ENCODE measurements around the gene LIN52.

Gene LIN52

DNA sequence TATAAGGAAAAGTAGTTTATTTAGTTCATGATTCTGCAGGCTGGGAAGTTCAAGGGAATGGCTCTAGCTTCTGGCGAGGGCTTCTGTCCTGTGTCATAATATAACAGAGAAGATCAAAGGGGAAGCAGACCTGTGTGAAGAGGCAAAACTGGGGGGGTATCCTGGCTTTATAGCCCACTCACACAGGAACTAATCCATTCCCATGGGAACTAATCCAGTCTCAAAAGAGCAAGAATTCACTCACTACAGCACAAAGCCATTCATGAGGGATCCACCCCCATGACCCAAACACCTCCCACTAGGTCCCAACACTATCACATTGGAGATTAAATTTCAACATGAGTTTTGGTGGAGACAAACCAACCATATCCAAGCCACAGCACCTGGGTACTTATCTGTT lies 7.4 kb upstream of the LIN52 start:
- peak overlapping the region in 1 of 3 experiments; percentile 4 for H3K27ac Mint-ChIP-seq
- no peaks in the 10 kb centered on the region for H3K4me1 Mint-ChIP-seq
- H3K9me3 Mint-ChIP-seq, result no peaks in the 10 kb centered on the region
- TF ChIP-seq, protein P1, sequence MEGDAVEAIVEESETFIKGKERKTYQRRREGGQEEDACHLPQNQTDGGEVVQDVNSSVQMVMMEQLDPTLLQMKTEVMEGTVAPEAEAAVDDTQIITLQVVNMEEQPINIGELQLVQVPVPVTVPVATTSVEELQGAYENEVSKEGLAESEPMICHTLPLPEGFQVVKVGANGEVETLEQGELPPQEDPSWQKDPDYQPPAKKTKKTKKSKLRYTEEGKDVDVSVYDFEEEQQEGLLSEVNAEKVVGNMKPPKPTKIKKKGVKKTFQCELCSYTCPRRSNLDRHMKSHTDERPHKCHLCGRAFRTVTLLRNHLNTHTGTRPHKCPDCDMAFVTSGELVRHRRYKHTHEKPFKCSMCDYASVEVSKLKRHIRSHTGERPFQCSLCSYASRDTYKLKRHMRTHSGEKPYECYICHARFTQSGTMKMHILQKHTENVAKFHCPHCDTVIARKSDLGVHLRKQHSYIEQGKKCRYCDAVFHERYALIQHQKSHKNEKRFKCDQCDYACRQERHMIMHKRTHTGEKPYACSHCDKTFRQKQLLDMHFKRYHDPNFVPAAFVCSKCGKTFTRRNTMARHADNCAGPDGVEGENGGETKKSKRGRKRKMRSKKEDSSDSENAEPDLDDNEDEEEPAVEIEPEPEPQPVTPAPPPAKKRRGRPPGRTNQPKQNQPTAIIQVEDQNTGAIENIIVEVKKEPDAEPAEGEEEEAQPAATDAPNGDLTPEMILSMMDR (IDR thresholded peaks at IDR 0.05; ENCODE audit: unreplicated experiment in 3 of 3), result no peak
- no peaks in the 10 kb centered on the region for H3K27me3 Mint-ChIP-seq (ENCODE audit: low read depth)
- peaks cover 12% of the 10 kb centered on the region for H3K36me3 Mint-ChIP-seq (ENCODE audit: low read depth)
- H3K4me3 Mint-ChIP-seq, result no peak overlapping the region

DNA sequence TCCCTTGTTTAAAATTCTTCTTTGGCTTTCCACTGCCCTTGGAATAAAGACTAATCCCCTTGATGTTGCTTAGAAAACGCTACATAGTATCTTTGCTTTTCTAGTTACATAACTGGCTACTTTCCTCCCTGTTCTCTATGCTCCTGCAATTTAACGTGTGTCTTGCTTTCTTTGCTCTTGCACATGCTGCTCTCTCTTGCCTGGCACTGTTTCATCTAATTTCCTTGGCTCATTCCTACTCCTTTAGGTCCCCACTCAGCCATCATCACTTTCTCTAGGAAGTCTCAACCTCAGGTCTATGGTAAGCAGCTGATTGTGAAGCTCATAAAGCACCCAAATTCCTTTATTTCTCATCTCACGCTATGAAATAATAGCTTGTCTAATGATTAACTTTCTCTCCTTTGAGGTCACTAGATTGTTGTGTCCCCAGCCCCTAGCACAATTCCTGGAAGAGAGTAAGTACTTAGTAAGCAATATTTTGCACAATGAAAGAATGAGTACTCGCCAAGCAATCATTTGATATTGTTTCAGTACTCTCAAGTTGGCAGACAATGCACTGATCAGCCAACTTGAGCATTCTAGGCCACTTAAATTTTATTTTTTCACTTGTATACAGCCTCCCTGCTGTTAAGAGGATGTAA lies 3.8 kb upstream of the LIN52 start:
- Mint-ChIP-seq H3K27me3 (ENCODE audit: low read depth) (no peaks in the 10 kb centered on the region), H3K27ac (peak overlapping the region in 1 of 3 experiments; percentile 6), H3K36me3 (ENCODE audit: low read depth) (peaks cover 12% of the 10 kb centered on the region), H3K4me1 (peaks cover 14% of the 10 kb centered on the region), H3K4me3 (no peak overlapping the region), H3K9me3 (no peaks in the 10 kb centered on the region)
- TF ChIP-seq, protein P1 (IDR thresholded peaks at IDR 0.05; ENCODE audit: unreplicated experiment in 3 of 3), result no peak

DNA sequence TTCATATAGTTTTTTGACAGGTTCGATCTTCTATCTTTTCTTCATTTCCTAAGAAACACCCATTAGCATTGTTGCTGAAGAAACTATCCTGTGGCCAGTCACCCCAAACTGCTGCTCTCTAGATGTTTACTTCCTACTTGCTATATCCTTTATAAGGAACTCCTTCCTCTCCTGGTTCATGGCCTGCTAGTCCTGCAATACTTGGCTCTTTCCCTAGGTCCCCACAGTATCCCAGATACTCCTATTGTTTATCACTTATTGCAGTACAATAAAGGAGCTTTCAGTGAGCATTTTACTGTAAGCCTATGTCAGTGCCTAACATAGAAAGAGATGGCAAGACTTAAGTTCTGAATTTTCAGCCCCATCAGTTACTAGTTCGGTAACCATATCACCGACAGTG lies 3.3 kb upstream of the LIN52 start:
- no peaks in the 10 kb centered on the region for H3K9me3 Mint-ChIP-seq
- TF ChIP-seq, protein P1 (IDR thresholded peaks at IDR 0.05; ENCODE audit: unreplicated experiment in 3 of 3), result no peak
- H3K27ac Mint-ChIP-seq, result no peak overlapping the region
- H3K4me1 Mint-ChIP-seq, result peaks cover 16% of the 10 kb centered on the region
- peaks cover 12% of the 10 kb centered on the region for H3K36me3 Mint-ChIP-seq (ENCODE audit: low read depth)
- peak overlapping the region; percentile 37 to 47 (median 46) for H3K4me3 Mint-ChIP-seq
- no peaks in the 10 kb centered on the region for H3K27me3 Mint-ChIP-seq (ENCODE audit: low read depth)

DNA sequence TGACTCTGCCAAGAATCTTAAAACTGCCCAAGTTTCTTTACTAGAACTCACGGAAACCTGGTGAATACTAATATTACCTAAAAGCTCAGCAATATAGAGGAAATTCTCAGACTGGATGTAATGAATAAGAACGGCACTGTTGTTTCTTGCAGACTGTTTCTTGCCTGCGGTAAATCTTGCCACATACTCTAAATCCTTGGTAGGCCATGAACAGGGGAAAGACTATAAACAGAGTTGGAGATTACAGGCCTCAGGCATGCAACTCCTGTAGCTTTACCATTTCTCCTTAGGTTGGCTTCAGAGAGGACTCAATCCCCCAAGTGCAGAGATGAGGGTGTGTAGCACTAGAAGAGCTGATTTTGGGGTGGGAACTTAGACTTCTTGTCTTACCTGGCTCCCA lies 1.6 kb upstream of the LIN52 start:
- Mint-ChIP-seq H3K36me3 (ENCODE audit: low read depth) (peaks cover under 1% of the 10 kb centered on the region), H3K9me3 (no peaks in the 10 kb centered on the region), H3K27ac (peak overlapping the region in 1 of 3 experiments; percentile 97), H3K4me3 (peak overlapping the region; percentile 93 to 97 (median 95)), H3K27me3 (ENCODE audit: low read depth) (no peaks in the 10 kb centered on the region), H3K4me1 (peaks cover 16% of the 10 kb centered on the region)
- TF ChIP-seq, protein P1 (IDR thresholded peaks at IDR 0.05; ENCODE audit: unreplicated experiment in 3 of 3), result no peak

DNA sequence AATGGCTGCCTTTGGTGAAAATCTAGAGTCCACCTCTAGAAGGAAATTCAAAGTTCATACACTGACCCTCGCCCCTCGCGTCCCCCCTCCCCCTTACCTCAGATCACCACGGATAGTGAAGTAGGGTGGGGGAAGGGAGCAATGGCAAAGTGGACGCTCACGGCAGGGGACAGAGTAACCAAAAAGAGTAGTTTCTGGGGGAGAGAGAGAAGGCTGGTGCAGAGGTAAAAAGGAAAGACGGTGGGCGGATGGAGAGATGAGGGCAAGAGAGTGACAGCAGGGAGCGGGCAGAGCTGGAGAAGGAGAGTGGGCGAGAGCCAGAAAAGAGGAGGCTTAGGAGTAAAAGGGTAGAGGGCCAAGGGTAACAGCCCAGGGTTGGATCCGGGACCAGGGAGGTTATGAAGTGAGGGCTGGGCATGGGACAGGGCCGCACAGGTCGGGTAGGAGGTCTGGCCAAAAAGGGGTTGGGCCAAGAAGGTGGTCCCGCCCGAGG lies 926 bp upstream of the LIN52 start:
- Mint-ChIP-seq H3K4me3 (peak overlapping the region; percentile 93 to 97 (median 95)), H3K4me1 (peaks cover 16% of the 10 kb centered on the region), H3K36me3 (ENCODE audit: low read depth) (no peaks in the 10 kb centered on the region), H3K9me3 (no peaks in the 10 kb centered on the region), H3K27ac (peak overlapping the region; percentile 59 to 97 (median 75)), H3K27me3 (ENCODE audit: low read depth) (no peaks in the 10 kb centered on the region)
- TF ChIP-seq, protein P1 (IDR thresholded peaks at IDR 0.05; ENCODE audit: unreplicated experiment in 3 of 3), result no peak

All from nephron (organoid).